Activated CD8-positive, alpha-beta memory T cell treated with anti-CD3 and anti-CD28 coated beads for 1 hour (primary cell): Measurements from ENCODE around the gene HP1BP3.

Experiments used
- DNase-seq, 2 donors: peaks; one replicate each; pipeline ENCODE4 v3.0.0-alpha.2; 2020; ENCODE audit warnings: low read depth in 1 of 2; ENCODE audit errors: extremely low read depth in 1 of 2

Gene HP1BP3

GRCh38 chr1:20695515-20695914 is 91.6 kb downstream of the HP1BP3 start:
- DNase-seq = no peak

- no peak for DNase-seq
Measured at GRCh38 chr1:20693623-20694022, 93.5 kb downstream of the HP1BP3 start.
